B cell (primary cell): ENCODE results near the gene BANP. TPM values are rescaled to one million over a fixed set of nuclear protein-coding genes. Genes with fewer than 3 reads are reported as not detected.

ENCODE experiments used
- ATAC-seq: fragments of 200-7000 bp; cut with Tn5 transposase; one replicate; pipeline ENCODE4 v1.10.0; 2021; ENCODE audit warnings: low read depth, mild to moderate bottlenecking, moderate number of reproducible peaks, moderate library complexity
- CTCF ChIA-PET: fragments of 350-600 bp; sonication (Branson Sonifier 250); formaldehyde crosslinking; loops from one replicate; lab custom pipeline; 2021; ENCODE audit warnings: antibody characterized with exemption, inconsistent platforms; lab: Charles Lee
- POLR2A ChIA-PET: fragments of 350-600 bp; sonication (Branson Sonifier 250); formaldehyde crosslinking; loops from one replicate; lab custom pipeline; 2021; ENCODE audit warnings: antibody characterized with exemption; lab: Charles Lee
- DNase-seq: peaks from one replicate; pipeline ENCODE4 v3.0.0; 2013
- H2AFZ ChIP-seq: 2 replicates; pipeline ENCODE4 v1.6.1; 2012; ENCODE audit warnings: mild to moderate bottlenecking, low read depth, low read length; ENCODE audit not compliant: insufficient read depth, poor library complexity, severe bottlenecking
- H3K27ac ChIP-seq, 2 donors: 1 replicate in 1 of 2; 2 replicates in 1 of 2; pipeline ENCODE4 v1.5.1; 2012 to 2013; ENCODE audit warnings: low read length in 2 of 2, mild to moderate bottlenecking in 2 of 2, moderate library complexity in 1 of 2
- H3K27me3 ChIP-seq, 4 experiments: fragments of 200-600 bp in 1 of 4; sonication (generic) in 1 of 4; replicated peaks in 1 of 4; 1 replicate in 2 of 4; 2 replicates in 2 of 4; pipeline versions ENCODE4 v1.6.1 to v1.7.0; 2013 to 2016; ENCODE audit warnings: low read length in 3 of 4, mild to moderate bottlenecking in 2 of 4, mixed read lengths in 1 of 4, moderate library complexity in 1 of 4; ENCODE audit not compliant: insufficient read depth in 4 of 4, control insufficient read depth in 3 of 4; ENCODE audit errors: control extremely low read depth in 1 of 4
- H3K36me3 ChIP-seq, 2 experiments: replicated peaks in 1 of 2; 1 replicate in 1 of 2; 2 replicates in 1 of 2; pipeline versions ENCODE4 v1.6.1 to v1.7.1; 2013; ENCODE audit warnings: low read length in 1 of 2; ENCODE audit not compliant: insufficient read depth in 2 of 2, control insufficient read depth in 1 of 2; ENCODE audit errors: control extremely low read depth in 1 of 2, extremely low read depth in 1 of 2
- H3K4me1 ChIP-seq, 2 donors: fragments of 200-600 bp in 1 of 2; sonication (generic) in 1 of 2; 1 replicate in 1 of 2; 2 replicates in 1 of 2; pipeline versions ENCODE4 v1.5.1 to v1.6.1; 2013 to 2017; ENCODE audit warnings: low read length in 2 of 2; ENCODE audit not compliant: control insufficient read depth in 2 of 2, insufficient read depth in 2 of 2
- H3K4me2 ChIP-seq: replicated peaks from 2 replicates; pipeline ENCODE3; 2012; ENCODE audit warnings: mild to moderate bottlenecking, low read depth, low read length; ENCODE audit not compliant: poor library complexity, severe bottlenecking
- H3K4me3 ChIP-seq, 5 experiments: fragments of 200-600 bp in 1 of 5; sonication (generic) in 1 of 5; 1 replicate in 3 of 5; 2 replicates in 2 of 5; pipeline versions ENCODE4 v1.5.1 to v1.7.0; 2011 to 2016; ENCODE audit warnings: low read length in 4 of 5, mild to moderate bottlenecking in 4 of 5, low read depth in 2 of 5, control low read depth in 1 of 5, moderate library complexity in 1 of 5; ENCODE audit not compliant: insufficient read depth in 1 of 5; ENCODE audit errors: control extremely low read depth in 1 of 5, extremely low read depth in 1 of 5
- H3K79me2 ChIP-seq: fragments of 200-600 bp; sonication (generic); one replicate; pipeline ENCODE4 v1.6.0; 2016; ENCODE audit warnings: low read length; ENCODE audit not compliant: control insufficient read depth, insufficient read depth
- H3K9ac ChIP-seq: fragments of 200-600 bp; sonication (generic); 2 replicates; pipeline ENCODE4 v1.6.1; 2017; ENCODE audit warnings: mild to moderate bottlenecking, low read length, moderate library complexity
- H3K9me3 ChIP-seq, 3 donors: one replicate each; pipeline versions ENCODE4 v1.6.1 to v1.7.1; 2013; ENCODE audit warnings: low read length in 2 of 3; ENCODE audit not compliant: control insufficient read depth in 2 of 3, insufficient read depth in 1 of 3; ENCODE audit errors: control extremely low read depth in 1 of 3
- H4K20me1 ChIP-seq: 2 replicates; pipeline ENCODE4 v1.6.0; 2012; ENCODE audit warnings: mild to moderate bottlenecking, low read length; ENCODE audit not compliant: insufficient read depth, control insufficient read depth, poor library complexity, severe bottlenecking
- H3K27ac Mint-ChIP-seq: one replicate; pipeline ENCODE4 v1.8.0; 2021; ENCODE audit warnings: mixed read lengths
- H3K27me3 Mint-ChIP-seq: one replicate; pipeline ENCODE4 v1.8.0; 2021; ENCODE audit warnings: mixed read lengths
- H3K4me1 Mint-ChIP-seq: one replicate; pipeline ENCODE4 v1.8.0; 2021; ENCODE audit warnings: mixed read lengths
- H3K4me3 Mint-ChIP-seq: one replicate; pipeline ENCODE4 v1.8.0; 2021; ENCODE audit warnings: mixed read lengths
- H3K9me3 Mint-ChIP-seq: one replicate; pipeline ENCODE4 v1.8.0; 2022; ENCODE audit warnings: mixed read lengths; ENCODE audit not compliant: insufficient read depth
- CTCF ChIP-seq: fragments of 200-600 bp; IDR thresholded peaks from one replicate; pipeline ENCODE4 v1.8.0; 2022; ENCODE audit warnings: antibody characterized with exemption, mild to moderate bottlenecking
- EZH2 ChIP-seq: IDR thresholded peaks from 2 replicates; pipeline ENCODE4 v1.6.1; 2012; ENCODE audit warnings: borderline replicate concordance, low read depth, mild to moderate bottlenecking, moderate library complexity, low read length; ENCODE audit not compliant: insufficient read depth, poor library complexity, severe bottlenecking
- WGBS: methylation state at CpG from one replicate; pipeline ENCODE4 v1.1.5; 2013; ENCODE audit warnings: missing lambda C conversion rate; ENCODE audit not compliant: insufficient coverage; 5-methylcytosine and 5-hydroxymethylcytosine counted together
- intact Hi-C: fragments of 100-400 bp; cut with micrococcal nuclease; formaldehyde crosslinking; loops from one replicate; pipeline ENCODE4 v1.10.0; 2022
- polyA plus RNA-seq: library from polyadenylated mRNA; depleted of rRNA; stranded (reverse); fragments of >200 nt; gene quantifications from 2 replicates; pipeline ENCODE4 v1.2.3, GENCODE V29; 2012
- total RNA-seq, 2 donors: library from RNA; stranded (reverse); fragments of 120-200 nt in 1 of 2; gene quantifications; 1 replicate in 1 of 2; 2 replicates in 1 of 2; pipeline versions ENCODE4 v1.2.3 to v1.2.4, GENCODE V29; 2013 to 2022

The BANP gene
- total and polyA plus RNA-seq, 2 donors (not counting 1 experiment from before 2014, with no cell fraction given): 44.4 to 181 TPM

GRCh38 chr16:87924811-87925670 lies 26.2 kb upstream of the BANP start:
- Histone ChIP-seq H3K4me2 (peak overlapping the region; percentile 47), H2AFZ (peak overlapping the region; percentile 47), H3K79me2 (no peaks in the 10 kb centered on the region), H3K9me3 (no peaks in the 10 kb centered on the region), H3K27ac (no peak overlapping the region), H3K4me1 (peaks cover 32 to 35% of the 10 kb centered on the region in 2 donors), H3K4me3 (peak overlapping the region in 1 of 5 experiments; percentile 3), H4K20me1 (no peaks in the 10 kb centered on the region), H3K27me3 (no peaks in the 10 kb centered on the region), H3K9ac (no peak overlapping the region), H3K36me3 (no peaks in the 10 kb centered on the region)
- CTCF ChIA-PET: interaction anchor here (0.9 to 2.2 kb wide), 9 partner anchors 15 to 513 kb away, joined by 3 to 14 read pairs (median 4); partner anchors contain the start of gene BANP
- Mint-ChIP-seq H3K4me3 (peak overlapping the region; percentile 82), H3K4me1 (peaks cover 34% of the 10 kb centered on the region), H3K9me3 (no peaks in the 10 kb centered on the region), H3K27ac (peak overlapping the region; percentile 76), H3K27me3 (no peaks in the 10 kb centered on the region)
- no peak for TF ChIP-seq CTCF
- TF ChIP-seq EZH2: no peak
- 70% methylated on average over 24 of the region's 26 CpGs for WGBS
- POLR2A ChIA-PET: interaction anchor here (1.0 to 1.8 kb wide), 3 partner anchors 26 to 146 kb away, joined by 4 to 8 read pairs (median 6); partner anchors contain the start of gene BANP
- intact Hi-C loops: loop anchor here (2.0 kb wide), 1 partner anchor 20 kb away; no protein-coding TSS in a partner anchor
- ATAC-seq: no peak
- DNase-seq: peak; percentile 48
